Caco-2 (cell line): ENCODE results near the gene RAB22A. TPM values are rescaled to one million over a fixed set of nuclear protein-coding genes. Genes with fewer than 3 reads are reported as not detected.

ENCODE experiments used
- BruUV-seq: library from RNA; stranded (reverse); fragments of 400-500 nt; replicated peaks from 2 replicates; lab custom pipeline; 2021; lab: Mats Ljungman, UMichigan
- CTCF ChIA-PET: fragments of 300-600 bp; sonication (Branson Sonifier 250); formaldehyde crosslinking; loops from one replicate; lab custom pipeline; 2022; ENCODE audit warnings: antibody characterized with exemption; lab: Charles Lee
- POLR2A ChIA-PET: fragments of 300-600 bp; sonication (Branson Sonifier 250); formaldehyde crosslinking; loops from one replicate; lab custom pipeline; 2022; ENCODE audit warnings: antibody characterized with exemption; lab: Charles Lee
- DNase-seq, 2 experiments: peaks; one replicate each; pipeline versions ENCODE4 v3.0.0 to v3.0.0-alpha.2; 2020 to 2022
- H3K27me3 ChIP-seq: replicated peaks from 2 replicates; pipeline ENCODE4 v1.6.0; 2011; ENCODE audit warnings: low read length; ENCODE audit not compliant: control insufficient read depth, insufficient read depth
- H3K36me3 ChIP-seq: 2 replicates; pipeline ENCODE4 v1.5.1; 2011; ENCODE audit warnings: low read length; ENCODE audit not compliant: control insufficient read depth, insufficient read depth
- H3K4me1 ChIP-seq: fragments of 250-450 bp; sonication (Bioruptor Pico); 2 replicates; pipeline ENCODE4 v1.5.1; 2020; ENCODE audit warnings: mild to moderate bottlenecking
- H3K4me3 ChIP-seq: 2 replicates; pipeline ENCODE4 v1.5.1; 2011; ENCODE audit warnings: low read depth, mild to moderate bottlenecking, control low read depth, low read length
- H3K9me3 ChIP-seq: fragments of 250-450 bp; sonication (Bioruptor Pico); 2 replicates; pipeline ENCODE4 v1.5.1; 2020; ENCODE audit warnings: mild to moderate bottlenecking, moderate library complexity
- H3K27ac Mint-ChIP-seq: one replicate; pipeline ENCODE4 v1.8.0; 2022; ENCODE audit warnings: mixed read lengths; ENCODE audit not compliant: unreplicated experiment
- H3K27me3 Mint-ChIP-seq: one replicate; pipeline ENCODE4 v1.8.0; 2022; ENCODE audit warnings: mixed read lengths; ENCODE audit not compliant: insufficient read depth, unreplicated experiment
- H3K36me3 Mint-ChIP-seq: one replicate; pipeline ENCODE4 v1.8.0; 2022; ENCODE audit warnings: mild to moderate bottlenecking, mixed read lengths; ENCODE audit not compliant: insufficient read depth, unreplicated experiment
- H3K4me1 Mint-ChIP-seq: one replicate; pipeline ENCODE4 v1.8.0; 2022; ENCODE audit warnings: low read depth, mixed read lengths; ENCODE audit not compliant: unreplicated experiment
- H3K4me3 Mint-ChIP-seq: one replicate; pipeline ENCODE4 v1.8.0; 2022; ENCODE audit warnings: mild to moderate bottlenecking, moderate library complexity, mixed read lengths; ENCODE audit not compliant: unreplicated experiment
- H3K9me3 Mint-ChIP-seq: one replicate; pipeline ENCODE4 v1.8.0; 2022; ENCODE audit warnings: mixed read lengths; ENCODE audit not compliant: unreplicated experiment
- CTCF ChIP-seq, 2 experiments: fragments of 200-600 bp in 1 of 2; IDR thresholded peaks; 1 replicate in 1 of 2; 2 replicates in 1 of 2; pipeline versions ENCODE4 v1.5.1 to v1.8.0; 2011 to 2022; ENCODE audit warnings: antibody characterized with exemption in 1 of 2, control low read depth in 1 of 2, inconsistent platforms in 1 of 2, low read depth in 1 of 2, low read length in 1 of 2, mild to moderate bottlenecking in 1 of 2, moderate library complexity in 1 of 2; ENCODE audit not compliant: insufficient read depth in 1 of 2, severe bottlenecking in 1 of 2, unreplicated experiment in 1 of 2
- intact Hi-C: fragments of 100-400 bp; cut with micrococcal nuclease; formaldehyde crosslinking; loops from one replicate; pipeline ENCODE4 v1.10.0; 2022; ENCODE audit not compliant: unreplicated experiment
- total RNA-seq: library from RNA; stranded (reverse); gene quantifications from 2 replicates; pipeline ENCODE4 v1.2.3, GENCODE V29; 2022

RAB22A gene
- total RNA-seq, 1 experiment from 2014 or later, result 24.1 TPM

- intact Hi-C loops, result no loop called here
- Mint-ChIP-seq H3K27ac (no peak overlapping the region), H3K4me1 (no peaks in the 10 kb centered on the region), H3K36me3 (no peaks in the 10 kb centered on the region), H3K4me3 (no peak overlapping the region), H3K9me3 (peaks cover 14% of the 10 kb centered on the region), H3K27me3 (peaks cover 14% of the 10 kb centered on the region)
- CTCF ChIA-PET, result no interaction called here
- no peak for TF ChIP-seq CTCF (IDR thresholded peaks at IDR 0.05; ENCODE audit: insufficient read depth in 1 of 2, low read depth in 1 of 2, low read length in 1 of 2, severe bottlenecking in 1 of 2, unreplicated experiment in 1 of 2)
- no TSS peak for BruUV-seq
- no peaks in the 10 kb centered on the region for H3K36me3 ChIP-seq
- POLR2A ChIA-PET, result no interaction called here
- H3K9me3 ChIP-seq, result peaks cover 3% of the 10 kb centered on the region; the same call in 1 of the 2 replicates
- no peak for DNase-seq
- H3K4me1 ChIP-seq, result no peaks in the 10 kb centered on the region
- no peak overlapping the region for H3K4me3 ChIP-seq
- H3K27me3 ChIP-seq, result no peaks in the 10 kb centered on the region
These were observed 32.4 kb upstream of the RAB22A start for GRCh38 chr20:58277107-58277506.

- no peak for DNase-seq
- no peaks in the 10 kb centered on the region for H3K36me3 ChIP-seq
These were observed 31.7 kb upstream of the RAB22A start for GRCh38 chr20:58277578-58278472.

GRCh38 chr20:58286729-58287128, 22.8 kb upstream of the RAB22A start:
- H3K4me1 ChIP-seq, result no peaks in the 10 kb centered on the region
- POLR2A ChIA-PET, result no interaction called here
- no peak overlapping the region for H3K27ac Mint-ChIP-seq
- intact Hi-C loops, result no loop called here
- H3K27me3 Mint-ChIP-seq, result peaks cover 3% of the 10 kb centered on the region
- H3K4me3 Mint-ChIP-seq, result no peak overlapping the region
- CTCF ChIA-PET, result no interaction called here
- H3K4me1 Mint-ChIP-seq, result no peaks in the 10 kb centered on the region
- no peaks in the 10 kb centered on the region for H3K36me3 ChIP-seq
- no peak overlapping the region for H3K4me3 ChIP-seq
- H3K9me3 Mint-ChIP-seq, result no peaks in the 10 kb centered on the region
- DNase-seq, result no peak
- no peaks in the 10 kb centered on the region for H3K36me3 Mint-ChIP-seq
- no TSS peak for BruUV-seq
- TF ChIP-seq CTCF (IDR thresholded peaks at IDR 0.05; ENCODE audit: insufficient read depth in 1 of 2, low read depth in 1 of 2, low read length in 1 of 2, severe bottlenecking in 1 of 2, unreplicated experiment in 1 of 2), result no peak
- no peaks in the 10 kb centered on the region for H3K27me3 ChIP-seq
- no peaks in the 10 kb centered on the region for H3K9me3 ChIP-seq

More at GRCh38 chr20:58277578-58278472, 31.7 kb upstream of the RAB22A start:
- H3K4me1 Mint-ChIP-seq, result no peaks in the 10 kb centered on the region
- H3K4me3 Mint-ChIP-seq, result no peak overlapping the region
- peaks cover 14% of the 10 kb centered on the region for H3K27me3 Mint-ChIP-seq
- ChIA-PET CTCF (no interaction called here), POLR2A (no interaction called here)
- no peaks in the 10 kb centered on the region for H3K36me3 Mint-ChIP-seq
- BruUV-seq, result no TSS peak
- peaks cover 14% of the 10 kb centered on the region for H3K9me3 Mint-ChIP-seq
- no peak for TF ChIP-seq CTCF (IDR thresholded peaks at IDR 0.05; ENCODE audit: insufficient read depth in 1 of 2, low read depth in 1 of 2, low read length in 1 of 2, severe bottlenecking in 1 of 2, unreplicated experiment in 1 of 2)
- intact Hi-C loops, result no loop called here
- H3K27me3 ChIP-seq, result no peaks in the 10 kb centered on the region
- H3K9me3 ChIP-seq, result peaks cover 3% of the 10 kb centered on the region; the same call in 1 of the 2 replicates
- no peak overlapping the region for H3K27ac Mint-ChIP-seq
- H3K4me1 ChIP-seq, result no peaks in the 10 kb centered on the region
- H3K4me3 ChIP-seq, result no peak overlapping the region
